GM12874 (cell line): ENCODE results near the gene ASH1L.

Experiments
- CTCF ChIP-seq: IDR thresholded peaks from 2 replicates; pipeline ENCODE4 v1.5.1; 2011; ENCODE audit warnings: low read depth, mild to moderate bottlenecking, control low read depth, low read length, moderate library complexity; ENCODE audit not compliant: insufficient read depth

Gene ASH1L

DNA sequence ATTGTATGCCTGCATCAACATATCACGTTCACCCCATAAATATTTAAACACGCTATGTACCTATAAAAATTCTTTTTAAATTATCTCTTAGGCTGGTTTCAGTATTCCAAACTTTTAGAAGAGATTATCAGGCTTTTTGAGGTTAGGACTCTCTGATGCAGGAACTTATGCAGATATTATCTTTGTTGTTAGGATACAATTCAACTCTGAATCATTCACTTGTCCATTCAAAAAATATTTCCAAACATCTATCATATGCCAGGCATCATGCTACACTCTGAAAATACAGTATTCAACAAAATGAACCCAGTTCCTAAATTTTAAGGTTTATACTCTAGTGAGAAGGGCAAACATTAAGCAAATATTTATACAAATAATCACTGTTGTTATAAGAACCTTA lies 40.5 kb downstream of the ASH1L start:
- no peak for TF ChIP-seq CTCF

- no peak for TF ChIP-seq CTCF
Observed at GRCh38 chr1:155518484-155518883, 44.1 kb downstream of the ASH1L start.

- no peak for TF ChIP-seq CTCF
Observed at GRCh38 chr1:155514582-155515187, 47.9 kb downstream of the ASH1L start.

- no peak for TF ChIP-seq CTCF
Observed at GRCh38 chr1:155513300-155513916, 49.2 kb downstream of the ASH1L start.

DNA sequence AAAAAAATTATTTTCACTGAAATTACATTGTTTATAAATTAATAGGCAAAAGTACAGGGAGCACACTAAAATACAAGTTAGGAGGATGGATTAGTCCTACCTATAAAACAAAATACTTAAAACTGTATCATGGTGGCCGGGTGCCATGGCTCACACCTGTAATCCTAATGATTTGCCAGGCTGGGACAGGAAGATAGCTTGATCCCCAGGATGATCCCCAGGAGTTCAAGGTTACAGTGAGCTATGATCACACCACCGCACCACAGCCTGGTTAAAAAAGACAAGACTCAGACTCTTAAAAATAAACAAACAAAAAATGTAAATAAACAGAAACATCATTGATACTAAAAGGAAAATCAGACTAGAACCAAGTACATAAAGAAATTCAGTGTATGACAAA lies 53.5 kb downstream of the ASH1L start:
- TF ChIP-seq CTCF, result no peak

DNA sequence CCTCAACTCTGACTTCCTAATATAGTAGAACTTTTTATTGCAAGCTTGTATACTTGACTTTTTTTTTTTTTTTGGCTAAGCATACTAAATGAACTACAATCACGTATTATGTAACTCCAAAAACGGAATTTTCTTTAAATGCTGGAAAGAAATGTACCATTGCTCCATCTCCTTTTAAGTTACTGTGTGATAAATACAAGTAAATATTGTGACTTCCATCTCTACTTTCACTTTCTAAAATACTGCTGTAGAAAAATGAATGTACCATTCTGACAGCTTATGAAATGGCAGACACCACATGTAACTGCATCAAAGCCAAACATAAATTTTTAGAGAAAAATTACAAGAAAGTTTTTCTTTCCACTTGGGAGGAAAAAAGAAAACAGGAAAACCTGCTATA lies 54.7 kb downstream of the ASH1L start:
- no peak for TF ChIP-seq CTCF

DNA sequence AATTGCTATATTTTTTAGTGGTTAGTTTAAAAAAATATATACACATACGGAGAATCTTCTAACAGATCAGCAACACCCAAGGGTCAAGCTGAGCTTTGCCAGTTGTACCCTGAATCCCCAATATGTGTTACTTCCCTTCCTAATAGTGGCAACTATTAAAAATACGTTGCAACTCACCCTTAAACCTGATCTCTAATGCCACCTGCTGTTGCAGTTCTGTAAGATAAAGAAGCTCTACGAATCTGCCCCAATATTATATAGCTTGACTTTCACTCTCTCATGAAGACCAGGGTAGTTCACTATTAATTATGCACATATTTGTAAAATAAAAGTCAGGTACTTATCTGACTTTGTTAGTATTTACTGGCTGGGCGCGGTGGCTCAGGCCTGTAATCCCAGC lies 58.4 kb downstream of the ASH1L start:
- TF ChIP-seq CTCF, result no peak
